Measurements from ENCODE around the gene LIM2. TPM values are rescaled to one million over a fixed set of nuclear protein-coding genes. Genes with fewer than 3 reads are reported as not detected.

LIM2 gene
- total RNA-seq, 1 experiment from 2014 or later = not detected

DNA sequence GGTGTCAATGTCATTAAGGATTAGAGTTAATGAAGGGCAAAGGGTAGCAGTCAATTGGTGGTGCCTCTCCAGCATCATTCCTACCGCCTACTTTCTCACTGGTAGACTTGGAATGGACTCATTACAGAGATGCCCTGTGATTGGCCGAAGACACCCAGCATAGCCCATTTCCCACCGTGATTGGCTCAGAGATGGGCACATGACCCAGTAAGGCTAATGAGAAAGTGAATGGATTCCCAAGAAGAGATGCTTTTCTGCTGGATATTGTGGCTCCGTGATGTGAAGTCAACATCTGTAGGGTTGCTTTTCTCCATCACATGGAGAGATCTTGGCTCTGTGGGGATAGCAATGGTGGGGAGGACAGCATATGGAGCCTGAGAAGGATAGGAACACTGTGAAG lies 57.4 kb downstream of the LIM2 start:
- TF ChIP-seq ZNF425 (CRISPR knock-in tag; conservative IDR thresholded peaks at IDR 0.05) (no peak), USF2 (CRISPR knock-in tag; IDR thresholded peaks at IDR 0.05) (peak; percentile 62; the same call in 1 of the 2 replicates), NFATC4 (CRISPR knock-in tag; IDR thresholded peaks at IDR 0.05) (no peak), FOXP1 (CRISPR knock-in tag; IDR thresholded peaks at IDR 0.05; ENCODE audit: borderline replicate concordance) (no peak), ZBTB21 (CRISPR knock-in tag; IDR thresholded peaks at IDR 0.05; ENCODE audit: borderline replicate concordance) (no peak), USF1 (CRISPR knock-in tag; IDR thresholded peaks at IDR 0.05) (peak; percentile 23; the same call in 1 of the 2 replicates), FOXJ3 (CRISPR knock-in tag; IDR thresholded peaks at IDR 0.05; ENCODE audit: borderline replicate concordance) (no peak), TEAD1 (CRISPR knock-in tag; IDR thresholded peaks at IDR 0.05) (no peak)
- TF ChIP-seq, protein P1, sequence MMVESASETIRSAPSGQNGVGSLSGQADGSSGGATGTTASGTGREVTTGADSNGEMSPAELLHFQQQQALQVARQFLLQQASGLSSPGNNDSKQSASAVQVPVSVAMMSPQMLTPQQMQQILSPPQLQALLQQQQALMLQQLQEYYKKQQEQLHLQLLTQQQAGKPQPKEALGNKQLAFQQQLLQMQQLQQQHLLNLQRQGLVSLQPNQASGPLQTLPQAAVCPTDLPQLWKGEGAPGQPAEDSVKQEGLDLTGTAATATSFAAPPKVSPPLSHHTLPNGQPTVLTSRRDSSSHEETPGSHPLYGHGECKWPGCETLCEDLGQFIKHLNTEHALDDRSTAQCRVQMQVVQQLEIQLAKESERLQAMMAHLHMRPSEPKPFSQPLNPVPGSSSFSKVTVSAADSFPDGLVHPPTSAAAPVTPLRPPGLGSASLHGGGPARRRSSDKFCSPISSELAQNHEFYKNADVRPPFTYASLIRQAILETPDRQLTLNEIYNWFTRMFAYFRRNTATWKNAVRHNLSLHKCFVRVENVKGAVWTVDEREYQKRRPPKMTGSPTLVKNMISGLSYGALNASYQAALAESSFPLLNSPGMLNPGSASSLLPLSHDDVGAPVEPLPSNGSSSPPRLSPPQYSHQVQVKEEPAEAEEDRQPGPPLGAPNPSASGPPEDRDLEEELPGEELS (CRISPR knock-in tag; IDR thresholded peaks at IDR 0.05) = no peak
- Mint-ChIP-seq H3K27me3 (ENCODE audit: low read depth) (peaks cover 21% of the 10 kb centered on the region), H3K27ac (no peak overlapping the region), H3K4me1 (peaks cover 8% of the 10 kb centered on the region), H3K4me3 (no peak overlapping the region), H3K9me3 (peaks cover 25% of the 10 kb centered on the region), H3K36me3 (peaks cover 41% of the 10 kb centered on the region)
- ChIA-PET CTCF (no interaction called here), POLR2A (no interaction called here)
- ATAC-seq = no peak
- no peak for DNase-seq (ENCODE audit: low spot score)

Other genes with a start within 250 kb of the LIM2 start
- not detected in 3 replicates for gene SIGLEC7, start 245.7 kb downstream of the LIM2 start, total RNA-seq (2021)
- gene CD33, start 162.9 kb downstream of the LIM2 start, total RNA-seq (2021) = 0.25 to 0.57 TPM (median 0.31 TPM) in 3 replicates
- gene SIGLECL1, start 136.9 kb downstream of the LIM2 start, total RNA-seq (2021) = not detected in 3 replicates
- 41.2 to 64.1 TPM (median 60.2 TPM) in 3 replicates for gene IGLON5, start 76.3 kb downstream of the LIM2 start, total RNA-seq (2021)
- gene VSIG10L, start 45.8 kb downstream of the LIM2 start, total RNA-seq (2021) = 11.6 to 14.1 TPM (median 14.1 TPM) in 3 replicates
- 60.6 to 63.8 TPM (median 62.1 TPM) in 3 replicates for gene ETFB, start 21.6 kb downstream of the LIM2 start, total RNA-seq (2021)
- gene CLDND2, start 19.0 kb downstream of the LIM2 start, total RNA-seq (2021) = 1.7 to 2.1 TPM (median 1.9 TPM) in 3 replicates
- gene NKG7, start 15.3 kb downstream of the LIM2 start, total RNA-seq (2021) = 0.53 to 0.63 TPM in 2 of 3 replicates, not detected in the other
- gene C19orf84, start 2.6 kb upstream of the LIM2 start, total RNA-seq (2021) = 2.9 to 6.1 TPM (median 5.7 TPM) in 3 replicates
- 0.44 TPM in 1 of 3 replicates, not detected in the others for gene SIGLEC10, start 29.7 kb upstream of the LIM2 start, total RNA-seq (2021)
- gene SIGLEC8, start 70.5 kb upstream of the LIM2 start, total RNA-seq (2021) = not detected in 3 replicates
- not detected in 3 replicates for gene CEACAM18, start 90.6 kb upstream of the LIM2 start, total RNA-seq (2021)
- gene SIGLEC12, start 113.8 kb upstream of the LIM2 start, total RNA-seq (2021) = not detected in 3 replicates
- 0.25 to 0.57 TPM (median 0.37 TPM) in 3 replicates for gene SIGLEC6, start 143.7 kb upstream of the LIM2 start, total RNA-seq (2021)
- gene ZNF175, start 183.3 kb upstream of the LIM2 start, total RNA-seq (2021) = 10.7 to 11.2 TPM (median 10.9 TPM) in 3 replicates
- 0.15 TPM in 1 of 3 replicates, not detected in the others for gene SIGLEC5, start 242.4 kb upstream of the LIM2 start, total RNA-seq (2021)

Measured in WTC11 (cell line).